Stimulated activated CD8-positive, alpha-beta memory T cell treated with anti-CD3 and anti-CD28 coated beads, Interleukin-12 subunit alpha, Interleukin-12 subunit beta, amount 100 ng/mL, for 24 hours (primary cell): Measurements from ENCODE around the gene PCDHGA1.

Experiments
- DNase-seq: peaks from one replicate; pipeline ENCODE4 v3.0.0-alpha.2; 2020; ENCODE audit errors: extremely low read depth

PCDHGA1 gene

DNA sequence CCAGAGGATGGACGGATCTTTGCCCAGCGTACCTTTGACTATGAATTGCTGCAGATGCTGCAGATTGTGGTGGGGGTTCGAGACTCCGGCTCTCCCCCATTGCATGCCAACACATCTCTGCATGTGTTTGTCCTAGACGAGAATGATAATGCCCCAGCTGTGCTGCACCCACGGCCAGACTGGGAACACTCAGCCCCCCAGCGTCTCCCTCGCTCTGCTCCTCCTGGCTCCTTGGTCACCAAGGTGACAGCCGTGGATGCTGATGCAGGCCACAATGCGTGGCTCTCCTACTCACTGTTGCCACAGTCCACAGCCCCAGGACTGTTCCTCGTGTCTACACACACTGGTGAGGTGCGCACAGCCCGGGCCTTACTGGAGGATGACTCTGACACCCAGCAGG is 160.5 kb downstream of the PCDHGA1 start:
- DNase-seq = no peak

- DNase-seq = no peak
These were observed 161.2 kb downstream of the PCDHGA1 start for GRCh38 chr5:141491323-141492167.

DNA sequence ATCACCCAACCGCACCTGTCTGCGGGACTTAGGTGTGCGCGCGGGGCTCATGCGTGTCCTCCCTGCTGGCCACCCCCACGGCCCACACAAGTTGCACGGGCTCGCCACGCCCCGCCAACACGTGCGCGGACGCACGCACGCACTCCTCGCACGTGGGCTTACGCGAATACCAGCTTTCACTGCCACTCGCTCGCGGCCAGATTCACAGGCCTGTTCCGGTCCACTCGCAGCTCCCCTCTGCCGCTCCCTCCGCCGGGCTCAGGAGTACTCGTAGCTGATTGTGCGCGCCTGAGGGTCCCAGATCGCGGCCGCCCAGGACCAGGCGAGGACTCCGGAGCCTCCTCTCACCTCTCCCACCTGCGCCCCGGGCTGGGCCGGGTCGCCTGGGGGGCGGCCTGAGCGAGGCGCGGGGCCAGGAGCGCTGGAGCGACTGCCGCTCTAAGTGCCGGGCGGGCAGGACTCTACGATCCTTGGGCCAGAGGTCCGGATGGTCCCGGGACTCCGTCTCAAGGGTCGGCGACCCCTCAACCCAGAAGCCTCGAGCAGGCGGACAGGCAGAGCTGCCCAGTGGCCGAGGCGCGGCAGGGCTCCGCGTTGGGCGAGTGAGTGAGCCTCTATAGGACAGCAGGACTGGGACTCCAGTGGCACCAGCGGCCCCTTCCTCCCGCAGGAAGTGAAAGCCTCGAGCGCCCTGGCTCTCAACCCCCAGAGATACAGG is 162.0 kb downstream of the PCDHGA1 start:
- DNase-seq = no peak

GRCh38 chr5:141493500-141494422 is 163.4 kb downstream of the PCDHGA1 start:
- no peak for DNase-seq

- DNase-seq = no peak
These were observed 164.6 kb downstream of the PCDHGA1 start for GRCh38 chr5:141494761-141495452.

DNA sequence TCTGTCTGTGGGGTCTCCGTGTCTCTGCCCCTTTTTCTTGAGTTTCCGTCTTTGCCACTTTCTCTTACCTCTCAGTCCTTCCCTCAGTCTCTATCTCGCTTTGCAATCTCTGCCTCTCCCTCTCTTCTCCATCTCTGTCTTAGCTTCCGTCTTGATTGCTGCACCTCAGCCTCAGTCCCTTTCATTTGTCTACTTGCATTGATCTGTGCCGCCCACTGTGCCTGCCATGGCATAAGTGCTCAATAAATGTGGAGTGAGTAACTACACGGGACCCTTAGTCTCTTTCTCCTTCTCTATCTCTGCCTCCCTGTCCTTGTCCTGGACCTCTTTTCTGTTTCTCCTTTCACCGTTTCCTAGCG is 165.1 kb downstream of the PCDHGA1 start:
- DNase-seq = no peak

- no peak for DNase-seq
These were observed 165.7 kb downstream of the PCDHGA1 start for GRCh38 chr5:141496038-141496437.

- DNase-seq = no peak
These were observed 171.4 kb downstream of the PCDHGA1 start for GRCh38 chr5:141501761-141502160.

- DNase-seq = no peak
These were observed 173.4 kb downstream of the PCDHGA1 start for GRCh38 chr5:141503681-141504080.

DNA sequence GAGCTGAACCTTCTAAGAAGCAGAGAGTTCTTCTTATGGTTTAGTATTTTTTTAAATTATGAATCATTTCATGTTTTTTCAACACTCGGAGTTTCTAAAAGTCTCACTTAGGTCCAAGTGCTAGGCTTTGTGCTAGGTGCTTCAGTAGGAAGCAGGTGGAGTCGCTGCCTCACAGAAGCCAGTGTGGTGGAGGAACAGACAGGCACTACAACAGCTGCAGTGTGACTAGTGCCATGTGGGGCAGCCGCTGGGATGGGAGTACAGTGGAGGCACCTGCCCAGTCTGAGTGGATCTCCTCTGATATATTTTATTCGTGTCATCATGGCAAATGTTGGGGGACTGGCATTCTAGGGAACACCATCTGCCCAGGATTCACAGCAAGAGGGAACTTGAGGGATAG is 173.9 kb downstream of the PCDHGA1 start:
- DNase-seq = no peak

- no peak for DNase-seq
These were observed 176.3 kb downstream of the PCDHGA1 start for GRCh38 chr5:141506381-141507155.

DNA sequence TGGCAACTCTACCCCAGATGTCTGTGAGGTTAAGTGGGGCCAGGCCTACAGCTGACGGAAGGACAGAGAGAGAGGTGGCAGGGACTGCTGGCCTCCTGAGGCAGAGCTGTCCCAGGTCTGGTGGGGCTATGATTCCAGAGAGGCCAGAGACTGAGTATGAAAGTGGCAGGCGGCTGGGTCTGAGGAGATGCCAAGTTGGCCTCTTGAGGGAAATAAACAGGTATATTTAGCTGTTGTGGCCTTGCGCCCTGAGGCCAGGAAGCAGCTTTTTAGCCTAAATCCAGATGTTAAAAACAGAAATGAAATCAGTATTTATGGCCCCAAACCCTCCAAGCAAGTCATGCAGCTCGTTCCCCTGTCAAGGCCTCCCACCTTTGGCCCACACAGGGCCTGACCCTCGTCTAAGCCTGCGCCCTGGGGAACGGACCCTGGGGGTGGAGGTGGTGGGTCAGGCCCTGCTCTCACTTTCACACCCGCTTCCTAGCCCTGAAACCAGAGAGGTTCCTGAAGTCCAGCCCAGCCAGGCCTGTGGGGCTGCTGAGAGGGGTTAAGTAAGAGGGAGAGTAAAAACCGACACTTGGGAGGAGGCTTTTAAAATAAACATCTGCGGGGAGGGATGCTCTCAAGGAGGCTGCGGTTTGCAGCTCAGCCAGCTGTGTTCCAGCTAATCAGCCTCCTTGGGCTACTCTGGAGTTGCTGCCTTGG is 177.2 kb downstream of the PCDHGA1 start:
- no peak for DNase-seq

DNA sequence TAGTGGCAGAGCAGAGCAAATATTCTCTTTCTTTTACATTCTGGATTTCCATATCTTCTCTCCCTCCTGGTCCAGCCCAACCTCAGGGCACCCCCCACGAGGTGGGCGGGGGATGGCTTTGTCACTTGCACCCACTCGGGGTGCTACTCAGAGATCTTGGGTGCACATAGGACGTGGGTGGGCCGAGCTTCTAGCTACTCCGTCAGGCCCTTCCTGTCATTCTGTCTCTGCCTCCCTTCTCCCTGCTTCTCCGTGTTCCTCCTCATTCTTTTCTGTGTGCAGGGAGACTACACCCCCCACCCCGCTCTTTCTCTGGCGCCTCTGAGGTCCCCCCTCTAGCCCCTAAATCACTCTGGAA is 178.1 kb downstream of the PCDHGA1 start:
- no peak for DNase-seq

GRCh38 chr5:141508798-141509611 is 178.7 kb downstream of the PCDHGA1 start:
- no peak for DNase-seq

DNA sequence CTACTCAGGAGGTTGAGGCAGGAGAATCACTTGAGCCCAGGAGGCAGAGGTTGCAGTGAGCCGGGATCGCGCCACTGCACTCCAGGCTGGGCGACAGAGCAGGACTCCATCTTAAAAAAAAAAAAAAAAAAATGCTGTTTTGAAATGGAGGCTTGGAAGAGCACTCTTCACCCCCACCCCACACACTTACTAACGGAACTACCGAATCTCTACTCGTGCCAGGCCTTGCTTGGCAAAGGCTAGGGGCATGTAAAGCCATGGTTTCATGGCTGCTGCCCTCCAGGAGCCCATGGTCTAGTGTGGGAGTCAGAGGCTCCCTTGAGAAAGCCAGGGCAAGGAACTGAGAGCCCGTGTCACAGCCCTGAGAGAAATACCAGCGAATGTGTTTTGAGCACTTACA is 179.8 kb downstream of the PCDHGA1 start:
- DNase-seq = no peak

DNA sequence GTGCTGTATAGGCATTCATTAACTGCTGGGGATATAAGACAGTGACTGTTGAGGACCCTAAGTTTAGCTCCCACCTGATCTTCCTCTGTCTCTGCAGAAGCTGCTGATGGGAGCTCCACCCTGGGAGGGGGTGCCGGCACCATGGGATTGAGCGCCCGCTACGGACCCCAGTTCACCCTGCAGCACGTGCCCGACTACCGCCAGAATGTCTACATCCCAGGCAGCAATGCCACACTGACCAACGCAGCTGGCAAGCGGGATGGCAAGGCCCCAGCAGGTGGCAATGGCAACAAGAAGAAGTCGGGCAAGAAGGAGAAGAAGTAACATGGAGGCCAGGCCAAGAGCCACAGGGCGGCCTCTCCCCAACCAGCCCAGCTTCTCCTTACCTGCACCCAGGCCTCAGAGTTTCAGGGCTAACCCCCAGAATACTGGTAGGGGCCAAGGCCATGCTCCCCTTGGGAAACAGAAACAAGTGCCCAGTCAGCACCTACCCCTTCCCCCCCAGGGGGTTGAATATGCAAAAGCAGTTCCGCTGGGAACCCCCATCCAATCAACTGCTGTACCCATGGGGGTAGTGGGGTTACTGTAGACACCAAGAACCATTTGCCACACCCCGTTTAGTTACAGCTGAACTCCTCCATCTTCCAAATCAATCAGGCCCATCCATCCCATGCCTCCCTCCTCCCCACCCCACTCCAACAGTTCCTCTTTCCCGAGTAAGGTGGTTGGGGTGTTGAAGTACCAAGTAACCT is 180.7 kb downstream of the PCDHGA1 start:
- DNase-seq = no peak

GRCh38 chr5:141511771-141512325 is 181.5 kb downstream of the PCDHGA1 start:
- DNase-seq = no peak

DNA sequence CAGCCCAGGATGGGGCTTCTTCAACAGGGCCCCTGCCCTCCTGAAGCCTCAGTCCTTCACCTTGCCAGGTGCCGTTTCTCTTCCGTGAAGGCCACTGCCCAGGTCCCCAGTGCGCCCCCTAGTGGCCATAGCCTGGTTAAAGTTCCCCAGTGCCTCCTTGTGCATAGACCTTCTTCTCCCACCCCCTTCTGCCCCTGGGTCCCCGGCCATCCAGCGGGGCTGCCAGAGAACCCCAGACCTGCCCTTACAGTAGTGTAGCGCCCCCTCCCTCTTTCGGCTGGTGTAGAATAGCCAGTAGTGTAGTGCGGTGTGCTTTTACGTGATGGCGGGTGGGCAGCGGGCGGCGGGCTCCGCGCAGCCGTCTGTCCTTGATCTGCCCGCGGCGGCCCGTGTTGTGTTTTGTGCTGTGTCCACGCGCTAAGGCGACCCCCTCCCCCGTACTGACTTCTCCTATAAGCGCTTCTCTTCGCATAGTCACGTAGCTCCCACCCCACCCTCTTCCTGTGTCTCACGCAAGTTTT is 182.1 kb downstream of the PCDHGA1 start:
- peak; percentile 56 for DNase-seq
